Stimulated activated naive CD8-positive, alpha-beta T cell treated with anti-CD3 and anti-CD28 coated beads, Interleukin-15, amount 100 ng/mL, for 72 hours (primary cell): ENCODE measurements around the gene USF2.

Experiments
- ATAC-seq: fragments of 150-1000 bp; cut with Tn5 transposase; 2 replicates; pipeline ENCODE4 v1.10.0; 2021; ENCODE audit warnings: mild to moderate bottlenecking, moderate library complexity
- DNase-seq, 2 donors: peaks; one replicate each; pipeline ENCODE4 v3.0.0; 2021 to 2022
- H3K27ac Mint-ChIP-seq, 2 donors: one replicate each; pipeline ENCODE4 v1.8.0; 2022; ENCODE audit warnings: mild to moderate bottlenecking in 2 of 2, mixed read lengths in 2 of 2, moderate library complexity in 2 of 2
- H3K27me3 Mint-ChIP-seq: one replicate; pipeline ENCODE4 v1.8.0; 2022; ENCODE audit warnings: mixed read lengths
- H3K4me1 Mint-ChIP-seq: one replicate; pipeline ENCODE4 v1.8.0; 2022; ENCODE audit warnings: mild to moderate bottlenecking, mixed read lengths
- H3K4me3 Mint-ChIP-seq, 2 donors: one replicate each; pipeline ENCODE4 v1.8.0; 2022; ENCODE audit warnings: mild to moderate bottlenecking in 2 of 2, mixed read lengths in 2 of 2, moderate library complexity in 1 of 2
- H3K9me3 Mint-ChIP-seq, 2 donors: one replicate each; pipeline ENCODE4 v1.8.0; 2022; ENCODE audit warnings: mixed read lengths in 2 of 2

Gene USF2

GRCh38 chr19:35267818-35268535 is 785 bp upstream of the USF2 start:
- H3K9me3 Mint-ChIP-seq = no peaks in the 10 kb centered on the region
- peak; percentile 76 to 81 for DNase-seq
- H3K4me1 Mint-ChIP-seq = peaks cover 50% of the 10 kb centered on the region
- peak overlapping the region; percentile 96 to 99 for H3K4me3 Mint-ChIP-seq
- no peaks in the 10 kb centered on the region for H3K27me3 Mint-ChIP-seq
- peak; percentile 61 for ATAC-seq
- peak overlapping the region; percentile 97 to 98 for H3K27ac Mint-ChIP-seq

- Mint-ChIP-seq H3K4me1 (peaks cover 47% of the 10 kb centered on the region), H3K4me3 (peak overlapping the region; percentile 74 to 76), H3K27me3 (no peaks in the 10 kb centered on the region)
Measured at GRCh38 chr19:35269438-35270117, 816 bp downstream of the USF2 start.

DNA sequence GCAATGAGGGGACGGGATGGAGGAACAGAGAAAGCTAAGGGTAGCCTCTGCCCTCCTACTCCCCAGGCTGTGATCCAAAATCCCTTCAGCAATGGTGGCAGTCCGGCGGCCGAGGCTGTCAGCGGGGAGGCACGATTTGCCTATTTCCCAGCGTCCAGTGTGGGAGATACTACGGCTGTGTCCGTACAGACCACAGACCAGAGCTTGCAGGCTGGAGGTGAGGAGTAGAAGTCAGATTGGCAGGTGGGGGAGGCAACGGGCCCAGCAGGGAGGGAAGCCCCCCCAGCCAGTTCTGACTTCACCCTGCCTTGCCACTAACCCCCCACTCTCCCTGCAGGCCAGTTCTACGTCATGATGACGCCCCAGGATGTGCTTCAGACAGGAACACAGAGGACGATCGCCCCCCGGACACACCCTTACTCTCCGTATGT is 1.6 kb downstream of the USF2 start:
- H3K27me3 Mint-ChIP-seq = no peaks in the 10 kb centered on the region
- DNase-seq = no peak
- H3K9me3 Mint-ChIP-seq = no peaks in the 10 kb centered on the region
- ATAC-seq = no peak
- H3K4me3 Mint-ChIP-seq = peak overlapping the region; percentile 44 to 50
- H3K4me1 Mint-ChIP-seq = peaks cover 39% of the 10 kb centered on the region
- H3K27ac Mint-ChIP-seq = peak overlapping the region in 1 of 2 donors; percentile 71

More at GRCh38 chr19:35269438-35270117, 816 bp downstream of the USF2 start:
- Mint-ChIP-seq H3K27ac (peak overlapping the region; percentile 19 to 77), H3K9me3 (no peaks in the 10 kb centered on the region)
- DNase-seq (peak; percentile 78 to 87), ATAC-seq (peak; percentile 79)

GRCh38 chr19:35271546-35271945 is 2.8 kb downstream of the USF2 start:
- no peak overlapping the region for H3K4me3 Mint-ChIP-seq
- no peaks in the 10 kb centered on the region for H3K27me3 Mint-ChIP-seq
- no peaks in the 10 kb centered on the region for H3K9me3 Mint-ChIP-seq
- no peak for DNase-seq
- no peak overlapping the region for H3K27ac Mint-ChIP-seq
- no peak for ATAC-seq
- peaks cover 28% of the 10 kb centered on the region for H3K4me1 Mint-ChIP-seq

DNA sequence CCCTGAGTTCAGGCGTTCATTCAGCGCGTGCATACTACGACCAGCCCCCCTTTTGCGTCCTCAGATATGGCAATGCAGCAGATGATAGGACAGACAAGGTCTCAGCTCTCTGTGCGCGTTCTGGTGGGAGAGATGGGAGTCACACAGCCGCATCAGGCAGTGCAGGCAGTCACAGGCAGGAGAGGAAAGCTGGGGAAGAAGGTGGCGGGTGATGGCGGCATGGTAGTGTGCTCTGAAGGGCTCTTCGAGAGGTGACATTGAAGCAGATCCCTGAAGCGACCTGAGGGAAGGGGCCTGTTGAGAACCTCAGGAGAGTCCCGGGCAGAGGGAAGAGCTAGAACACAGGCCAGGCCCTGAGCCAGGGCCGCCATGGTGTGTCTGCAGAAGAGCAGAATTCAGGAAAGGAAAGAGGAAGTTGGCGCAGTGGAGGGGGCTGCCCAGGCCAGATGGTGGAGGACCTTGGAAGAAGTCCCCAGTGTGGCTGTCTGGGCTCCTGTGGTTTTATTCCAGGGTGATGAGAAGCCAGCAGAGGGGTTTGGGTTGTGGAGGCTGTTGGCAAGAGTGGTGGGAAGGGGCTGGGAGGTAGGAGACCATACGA is 3.5 kb downstream of the USF2 start:
- ATAC-seq (no peak), DNase-seq (no peak)
- Mint-ChIP-seq H3K27ac (peak overlapping the region in 1 of 2 donors; percentile 58), H3K27me3 (no peaks in the 10 kb centered on the region), H3K4me3 (no peak overlapping the region), H3K4me1 (peaks cover 24% of the 10 kb centered on the region), H3K9me3 (no peaks in the 10 kb centered on the region)

DNA sequence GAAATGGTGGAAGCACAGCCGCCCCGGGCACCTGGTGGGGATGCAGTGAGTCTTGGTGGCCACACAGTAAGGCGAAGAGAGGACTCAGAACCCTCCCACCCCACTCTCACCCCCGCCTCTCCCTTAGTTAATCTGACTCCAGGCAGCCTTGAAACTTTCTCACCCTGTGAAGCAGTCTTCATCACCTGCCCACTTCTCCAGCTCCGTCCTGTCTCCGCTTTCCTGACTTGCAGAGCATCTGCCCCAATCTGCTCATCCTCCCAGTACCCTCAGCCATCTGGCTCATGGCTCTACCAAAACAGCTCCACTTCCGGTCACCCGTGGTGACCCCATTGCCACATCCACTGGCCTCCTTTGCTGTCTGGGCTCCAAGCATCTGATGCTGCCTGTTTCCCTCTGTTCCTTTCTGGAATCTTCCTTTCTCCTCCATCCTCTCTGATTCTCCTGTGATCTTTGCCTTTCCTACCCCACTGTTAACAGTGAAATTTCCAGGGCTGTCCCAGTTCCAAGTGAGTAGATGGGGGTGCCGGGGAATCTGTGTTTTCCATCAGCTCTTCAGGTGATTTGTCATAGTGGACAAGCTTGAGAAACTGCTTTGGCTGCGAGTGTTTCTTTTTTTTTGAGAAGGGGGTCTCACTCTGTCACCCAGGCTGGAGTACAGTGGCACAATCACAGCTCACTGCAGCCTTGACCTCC is 4.3 kb downstream of the USF2 start:
- DNase-seq (no peak), ATAC-seq (no peak)
- H3K9me3 Mint-ChIP-seq = no peaks in the 10 kb centered on the region
- no peak overlapping the region for H3K4me3 Mint-ChIP-seq
- no peaks in the 10 kb centered on the region for H3K27me3 Mint-ChIP-seq
- H3K4me1 Mint-ChIP-seq = peaks cover 24% of the 10 kb centered on the region
- peak overlapping the region; percentile 78 to 79 for H3K27ac Mint-ChIP-seq

DNA sequence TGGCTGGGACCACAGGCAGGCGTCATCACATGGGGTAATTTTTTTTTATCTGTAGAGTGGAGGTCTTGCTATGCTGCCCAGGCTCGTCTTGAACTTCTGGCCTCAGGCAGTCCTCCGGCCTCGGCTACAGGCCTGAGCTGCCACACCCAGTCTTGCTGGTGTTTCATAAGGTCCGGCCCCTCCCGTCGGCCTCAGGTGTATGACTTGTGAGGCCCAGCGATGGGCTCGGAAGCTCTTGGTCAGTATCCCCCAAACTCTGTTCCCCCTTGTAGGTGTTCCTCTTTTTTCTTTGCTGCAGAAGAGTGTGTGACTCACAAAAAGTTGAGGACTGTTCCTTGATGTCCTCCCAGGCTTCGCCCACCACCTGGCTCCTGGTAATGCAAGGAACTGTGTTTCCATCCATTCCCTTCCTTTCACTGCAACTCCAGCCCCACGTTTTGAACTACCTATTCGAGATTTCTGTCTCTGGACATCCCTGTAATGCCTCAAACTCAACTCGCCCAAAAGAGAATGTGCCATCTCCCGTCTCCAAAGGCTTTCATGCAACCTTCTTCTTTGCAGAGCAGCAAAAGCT is 5.0 kb downstream of the USF2 start:
- peaks cover 24% of the 10 kb centered on the region for H3K4me1 Mint-ChIP-seq
- H3K27me3 Mint-ChIP-seq = no peaks in the 10 kb centered on the region
- ATAC-seq = no peak
- no peak overlapping the region for H3K4me3 Mint-ChIP-seq
- DNase-seq = no peak
- no peak overlapping the region for H3K27ac Mint-ChIP-seq
- no peaks in the 10 kb centered on the region for H3K9me3 Mint-ChIP-seq

DNA sequence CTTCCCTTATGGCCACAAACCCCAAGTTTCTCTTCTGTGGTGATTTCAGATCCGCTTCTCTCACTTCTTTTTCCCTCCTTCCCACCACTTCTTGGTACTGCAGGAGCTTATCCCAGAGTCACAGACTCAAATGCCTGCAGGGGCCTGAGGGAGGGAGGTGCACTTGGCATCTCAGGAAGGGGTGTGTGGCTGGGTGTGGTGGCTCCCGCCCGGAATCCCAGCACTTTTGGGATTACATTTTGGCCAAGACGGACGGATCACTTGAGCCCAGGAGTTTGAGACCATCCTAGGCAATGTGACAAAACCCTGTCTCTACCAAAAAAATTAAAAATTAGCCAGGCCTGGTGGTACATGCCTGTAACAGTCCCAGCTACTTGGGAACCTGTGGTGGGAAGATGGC is 5.6 kb downstream of the USF2 start:
- no peak for ATAC-seq
- no peak for DNase-seq
- Mint-ChIP-seq H3K27ac (no peak overlapping the region), H3K4me1 (peaks cover 24% of the 10 kb centered on the region), H3K9me3 (no peaks in the 10 kb centered on the region), H3K4me3 (no peak overlapping the region), H3K27me3 (no peaks in the 10 kb centered on the region)

GRCh38 chr19:35276706-35277281 is 8.0 kb downstream of the USF2 start:
- no peak overlapping the region for H3K27ac Mint-ChIP-seq

DNA sequence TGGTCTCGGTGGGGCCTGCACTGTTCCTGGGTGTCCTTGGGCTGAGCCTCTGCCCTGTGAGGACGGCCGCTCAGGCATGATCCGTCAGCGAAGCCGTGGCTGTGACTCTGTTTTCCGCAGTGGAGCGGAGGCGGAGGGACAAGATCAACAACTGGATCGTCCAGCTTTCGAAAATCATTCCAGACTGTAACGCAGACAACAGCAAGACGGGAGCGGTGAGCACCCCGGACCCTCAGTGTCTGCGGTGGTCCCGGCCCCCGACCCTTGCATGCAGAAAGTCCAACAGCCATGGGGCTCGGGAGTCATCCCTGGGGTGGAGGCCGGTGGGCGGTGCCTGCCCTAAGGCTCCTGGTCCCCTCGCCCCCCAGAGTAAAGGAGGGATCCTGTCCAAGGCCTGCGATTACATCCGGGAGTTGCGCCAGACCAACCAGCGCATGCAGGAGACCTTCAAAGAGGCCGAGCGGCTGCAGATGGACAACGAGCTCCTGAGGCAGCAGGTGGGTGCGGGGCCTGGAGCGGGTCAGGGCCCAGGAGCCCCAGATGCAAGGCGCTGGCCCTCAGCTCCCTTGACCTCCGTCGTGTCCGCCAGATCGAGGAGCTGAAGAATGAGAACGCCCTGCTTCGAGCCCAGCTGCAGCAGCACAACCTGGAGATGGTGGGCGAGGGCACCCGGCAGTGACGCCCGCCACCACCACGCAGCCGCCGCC is 10.0 kb downstream of the USF2 start:
- H3K27me3 Mint-ChIP-seq = peaks cover 27% of the 10 kb centered on the region
- H3K4me3 Mint-ChIP-seq = no peak overlapping the region
- ATAC-seq (no peak), DNase-seq (no peak)
- no peaks in the 10 kb centered on the region for H3K9me3 Mint-ChIP-seq
- peaks cover 9% of the 10 kb centered on the region for H3K4me1 Mint-ChIP-seq
- no peak overlapping the region for H3K27ac Mint-ChIP-seq

More at GRCh38 chr19:35276706-35277281, 8.0 kb downstream of the USF2 start:
- Mint-ChIP-seq H3K27me3 (peaks cover 8% of the 10 kb centered on the region), H3K9me3 (no peaks in the 10 kb centered on the region), H3K4me1 (peaks cover 9% of the 10 kb centered on the region), H3K4me3 (no peak overlapping the region)
- no peak for DNase-seq
- no peak for ATAC-seq

- H3K27ac Mint-ChIP-seq = no peak overlapping the region
- no peak overlapping the region for H3K4me3 Mint-ChIP-seq
- no peaks in the 10 kb centered on the region for H3K9me3 Mint-ChIP-seq
- ATAC-seq (no peak), DNase-seq (no peak)
- H3K27me3 Mint-ChIP-seq = peaks cover 34% of the 10 kb centered on the region
- H3K4me1 Mint-ChIP-seq = peaks cover 9% of the 10 kb centered on the region
Measured at GRCh38 chr19:35279374-35279773, 10.6 kb downstream of the USF2 start.

DNA sequence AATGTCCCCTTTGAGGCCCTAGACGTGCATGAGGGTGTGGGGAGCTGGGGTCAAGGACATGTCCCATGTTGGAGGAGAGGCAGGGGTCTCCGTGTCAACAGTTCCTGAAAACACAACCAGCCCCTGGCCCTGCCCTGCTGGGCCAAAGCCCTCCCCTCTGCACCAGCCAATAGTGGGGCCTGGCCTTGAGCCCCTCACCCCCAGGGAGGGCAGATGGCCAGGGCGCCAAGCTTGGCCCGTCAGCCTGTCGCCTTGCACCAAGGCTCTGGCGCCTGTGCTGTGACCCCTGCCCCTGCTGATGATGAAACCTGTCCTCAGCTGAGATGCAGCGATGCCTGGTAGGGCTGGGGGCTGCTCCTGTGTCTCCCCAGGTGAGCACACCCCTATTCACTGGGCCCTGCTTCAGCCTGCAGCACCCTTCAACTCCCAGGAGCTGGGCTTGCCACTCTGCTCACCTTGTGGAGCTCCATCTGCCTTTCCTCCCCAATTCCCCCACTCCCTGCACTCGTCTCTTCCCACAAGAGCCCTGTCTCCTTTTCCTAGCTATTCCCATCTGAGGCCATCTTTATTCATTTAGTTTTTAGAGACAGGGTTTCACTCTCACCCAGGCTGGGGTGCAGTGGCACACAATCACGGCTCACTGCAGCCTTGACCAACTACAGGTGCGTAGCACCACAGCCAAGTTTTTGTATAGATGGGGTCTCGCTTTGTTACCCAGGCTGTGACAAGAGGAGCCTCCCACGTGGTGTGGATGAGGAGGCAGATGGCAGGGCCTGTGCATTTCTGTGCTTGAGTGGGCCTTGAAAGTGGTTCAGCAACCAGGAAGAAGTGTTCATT is 11.4 kb downstream of the USF2 start:
- H3K27ac Mint-ChIP-seq = no peak overlapping the region
- DNase-seq = no peak
- peak; percentile 24 for ATAC-seq
- no peaks in the 10 kb centered on the region for H3K9me3 Mint-ChIP-seq
- peaks cover 9% of the 10 kb centered on the region for H3K4me1 Mint-ChIP-seq
- H3K27me3 Mint-ChIP-seq = peaks cover 42% of the 10 kb centered on the region
- no peak overlapping the region for H3K4me3 Mint-ChIP-seq

GRCh38 chr19:35281303-35281702 is 12.5 kb downstream of the USF2 start:
- Mint-ChIP-seq H3K27ac (peak overlapping the region in 1 of 2 donors; percentile 28), H3K27me3 (peaks cover 47% of the 10 kb centered on the region), H3K9me3 (no peaks in the 10 kb centered on the region), H3K4me1 (peaks cover 9% of the 10 kb centered on the region), H3K4me3 (no peak overlapping the region)
- no peak for ATAC-seq
- no peak for DNase-seq
